Osteoblast (primary cell): ENCODE results near the gene ELOVL1. TPM values are rescaled to one million over a fixed set of nuclear protein-coding genes. Genes with fewer than 3 reads are reported as not detected.

Experiments used
- DNase-seq: peaks from one replicate; pipeline ENCODE4 v3.0.0; 2011; ENCODE audit warnings: low spot score, mixed read lengths; ENCODE audit not compliant: insufficient read length; ENCODE audit errors: missing footprints
- H2AFZ ChIP-seq: 2 replicates; pipeline ENCODE4 v1.6.0; 2011; ENCODE audit warnings: mild to moderate bottlenecking, low read length
- H3K27ac ChIP-seq: 2 replicates; pipeline ENCODE4 v1.5.1; 2011; ENCODE audit warnings: mild to moderate bottlenecking, low read depth, low read length, moderate library complexity
- H3K27me3 ChIP-seq: 2 replicates; pipeline ENCODE4 v1.6.0; 2012; ENCODE audit warnings: mild to moderate bottlenecking, control low read depth, inconsistent platforms, low read length, moderate library complexity; ENCODE audit not compliant: insufficient read depth
- H3K36me3 ChIP-seq: 2 replicates; pipeline ENCODE4 v1.5.1; 2011; ENCODE audit warnings: mild to moderate bottlenecking, low read length, control low read depth, moderate library complexity; ENCODE audit not compliant: insufficient read depth
- H3K4me1 ChIP-seq: 2 replicates; pipeline ENCODE4 v1.5.1; 2011; ENCODE audit warnings: mild to moderate bottlenecking, low read length, control low read depth, moderate library complexity; ENCODE audit not compliant: insufficient read depth
- H3K4me2 ChIP-seq: 2 replicates; pipeline ENCODE4 v1.6.0; 2011; ENCODE audit warnings: mild to moderate bottlenecking, low read length; ENCODE audit not compliant: insufficient read depth
- H3K4me3 ChIP-seq: fragments of 200-600 bp; sonication (generic); 3 replicates; pipeline ENCODE4 v1.5.1; 2012; ENCODE audit warnings: mild to moderate bottlenecking, low read length, inconsistent platforms; ENCODE audit not compliant: insufficient read depth
- H3K79me2 ChIP-seq: 2 replicates; pipeline ENCODE4 v1.6.0; 2012; ENCODE audit warnings: mild to moderate bottlenecking, low read length, control low read depth, inconsistent platforms; ENCODE audit not compliant: insufficient read depth
- H3K9me3 ChIP-seq: 2 replicates; pipeline ENCODE4 v1.5.1; 2011; ENCODE audit warnings: low read depth, low read length, control low read depth
- H4K20me1 ChIP-seq: 2 replicates; pipeline ENCODE4 v1.6.0; 2012; ENCODE audit warnings: mild to moderate bottlenecking, low read length, control low read depth; ENCODE audit not compliant: insufficient read depth
- total RNA-seq: library from RNA; depleted of rRNA; stranded (reverse); fragments of >200 nt; gene quantifications from 2 replicates; pipeline ENCODE4 v1.2.3, GENCODE V29; 2012
- TF ChIP-seq, protein P1 (sequence below): IDR thresholded peaks from 2 replicates; pipeline ENCODE4 v1.5.1; 2011; ENCODE audit warnings: mild to moderate bottlenecking, low read depth, low read length, moderate library complexity; ENCODE audit errors: extremely low read depth

ELOVL1 gene
- total RNA-seq, 1 donor: 36.9 TPM

- H2AFZ ChIP-seq: no peak overlapping the region
- TF ChIP-seq, protein P1, sequence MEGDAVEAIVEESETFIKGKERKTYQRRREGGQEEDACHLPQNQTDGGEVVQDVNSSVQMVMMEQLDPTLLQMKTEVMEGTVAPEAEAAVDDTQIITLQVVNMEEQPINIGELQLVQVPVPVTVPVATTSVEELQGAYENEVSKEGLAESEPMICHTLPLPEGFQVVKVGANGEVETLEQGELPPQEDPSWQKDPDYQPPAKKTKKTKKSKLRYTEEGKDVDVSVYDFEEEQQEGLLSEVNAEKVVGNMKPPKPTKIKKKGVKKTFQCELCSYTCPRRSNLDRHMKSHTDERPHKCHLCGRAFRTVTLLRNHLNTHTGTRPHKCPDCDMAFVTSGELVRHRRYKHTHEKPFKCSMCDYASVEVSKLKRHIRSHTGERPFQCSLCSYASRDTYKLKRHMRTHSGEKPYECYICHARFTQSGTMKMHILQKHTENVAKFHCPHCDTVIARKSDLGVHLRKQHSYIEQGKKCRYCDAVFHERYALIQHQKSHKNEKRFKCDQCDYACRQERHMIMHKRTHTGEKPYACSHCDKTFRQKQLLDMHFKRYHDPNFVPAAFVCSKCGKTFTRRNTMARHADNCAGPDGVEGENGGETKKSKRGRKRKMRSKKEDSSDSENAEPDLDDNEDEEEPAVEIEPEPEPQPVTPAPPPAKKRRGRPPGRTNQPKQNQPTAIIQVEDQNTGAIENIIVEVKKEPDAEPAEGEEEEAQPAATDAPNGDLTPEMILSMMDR: no peak
- H3K36me3 ChIP-seq: peaks cover 47% of the 10 kb centered on the region
- no peaks in the 10 kb centered on the region for H3K79me2 ChIP-seq
- H3K4me3 ChIP-seq: no peak overlapping the region
- DNase-seq: no peak
- H3K4me2 ChIP-seq: no peak overlapping the region
- no peaks in the 10 kb centered on the region for H3K9me3 ChIP-seq
- no peaks in the 10 kb centered on the region for H3K27me3 ChIP-seq
- H4K20me1 ChIP-seq: no peaks in the 10 kb centered on the region
- no peak overlapping the region for H3K27ac ChIP-seq
- no peaks in the 10 kb centered on the region for H3K4me1 ChIP-seq
Measured at GRCh38 chr1:43410571-43410970, 42.8 kb upstream of the ELOVL1 start.

DNA sequence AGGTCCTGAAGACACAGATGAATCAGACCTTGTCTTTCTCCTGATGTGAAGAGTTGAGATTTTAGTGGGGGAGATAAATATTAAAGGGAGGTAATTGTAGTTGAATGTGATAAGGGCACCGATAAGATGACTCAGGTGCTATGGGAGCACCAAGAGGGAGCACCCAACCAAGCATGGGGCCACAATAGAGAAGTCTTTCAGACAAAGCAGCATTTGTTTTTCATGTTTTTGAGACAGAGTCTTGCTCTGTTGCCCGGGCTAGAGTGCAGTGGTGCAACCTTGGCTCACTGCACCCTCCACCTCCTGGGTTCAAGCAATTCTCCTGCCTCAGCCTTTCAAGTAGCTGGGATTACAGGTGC, 38.0 kb upstream of the ELOVL1 start:
- Histone ChIP-seq H3K36me3 (peaks cover 59% of the 10 kb centered on the region), H3K27ac (no peak overlapping the region), H3K79me2 (peaks cover 17% of the 10 kb centered on the region), H3K27me3 (no peaks in the 10 kb centered on the region), H3K4me1 (no peaks in the 10 kb centered on the region), H3K9me3 (no peaks in the 10 kb centered on the region), H3K4me2 (no peak overlapping the region), H3K4me3 (no peak overlapping the region), H4K20me1 (peaks cover 16% of the 10 kb centered on the region), H2AFZ (no peak overlapping the region)
- DNase-seq: no peak
- TF ChIP-seq, protein P1: no peak

GRCh38 chr1:43405219-43405875, 37.5 kb upstream of the ELOVL1 start:
- H3K27ac ChIP-seq: no peak overlapping the region
- TF ChIP-seq, protein P1: no peak
- DNase-seq: no peak
- no peak overlapping the region for H3K4me3 ChIP-seq
- no peaks in the 10 kb centered on the region for H3K9me3 ChIP-seq
- H4K20me1 ChIP-seq: peaks cover 16% of the 10 kb centered on the region
- H3K4me1 ChIP-seq: no peaks in the 10 kb centered on the region
- H2AFZ ChIP-seq: no peak overlapping the region
- H3K79me2 ChIP-seq: peaks cover 19% of the 10 kb centered on the region
- peaks cover 59% of the 10 kb centered on the region for H3K36me3 ChIP-seq
- H3K4me2 ChIP-seq: no peak overlapping the region
- H3K27me3 ChIP-seq: no peaks in the 10 kb centered on the region

- TF ChIP-seq, protein P1: no peak
- Histone ChIP-seq H3K79me2 (peaks cover 24% of the 10 kb centered on the region), H3K4me2 (no peak overlapping the region), H3K9me3 (no peaks in the 10 kb centered on the region), H3K27ac (no peak overlapping the region), H4K20me1 (peaks cover 16% of the 10 kb centered on the region), H3K36me3 (peaks cover 63% of the 10 kb centered on the region), H3K4me3 (no peak overlapping the region), H3K27me3 (no peaks in the 10 kb centered on the region), H3K4me1 (no peaks in the 10 kb centered on the region), H2AFZ (no peak overlapping the region)
- DNase-seq: no peak
Measured at GRCh38 chr1:43404353-43404752, 36.5 kb upstream of the ELOVL1 start.
